Skeletal muscle tissue (tissue), 4 donors: ENCODE measurements around the gene IGFBP3. TPM values are rescaled to one million over a fixed set of nuclear protein-coding genes. Genes with fewer than 3 reads are reported as not detected.

Source experiments
- H3K27ac ChIP-seq: one replicate; pipeline ENCODE4 v1.7.0; 2013; ENCODE audit warnings: mild to moderate bottlenecking, low read depth, low read length, inconsistent platforms
- H3K27me3 ChIP-seq, 3 donors: one replicate each; pipeline ENCODE4 v1.7.0; 2013; ENCODE audit warnings: low read length in 3 of 3; ENCODE audit not compliant: control insufficient read depth in 3 of 3, insufficient read depth in 3 of 3
- H3K36me3 ChIP-seq, 3 donors: one replicate each; pipeline ENCODE4 v1.7.0; 2013; ENCODE audit warnings: low read length in 3 of 3; ENCODE audit not compliant: control insufficient read depth in 3 of 3, insufficient read depth in 3 of 3
- H3K4me1 ChIP-seq, 3 donors: one replicate each; pipeline ENCODE4 v1.7.0; 2013; ENCODE audit warnings: low read length in 3 of 3, mild to moderate bottlenecking in 3 of 3; ENCODE audit not compliant: control insufficient read depth in 3 of 3, insufficient read depth in 3 of 3
- H3K4me3 ChIP-seq, 3 donors: one replicate each; pipeline ENCODE4 v1.7.0; 2013; ENCODE audit warnings: low read length in 3 of 3
- H3K9ac ChIP-seq, 3 donors: one replicate each; pipeline ENCODE4 v1.7.0; 2013; ENCODE audit warnings: low read length in 3 of 3, mild to moderate bottlenecking in 3 of 3, moderate library complexity in 2 of 3, low read depth in 1 of 3
- H3K9me3 ChIP-seq, 3 donors: one replicate each; pipeline ENCODE4 v1.7.0; 2013; ENCODE audit warnings: low read length in 3 of 3; ENCODE audit not compliant: control insufficient read depth in 3 of 3
- total RNA-seq: library from RNA; depleted of rRNA; stranded (reverse); fragments of >200 nt; gene quantifications from one replicate; pipeline ENCODE4 v1.2.3, GENCODE V29; 2014
- donor health status: Osteomylitis.

IGFBP3 gene
- total RNA-seq, 1 donor from 2014 or later: 112 TPM

DNA sequence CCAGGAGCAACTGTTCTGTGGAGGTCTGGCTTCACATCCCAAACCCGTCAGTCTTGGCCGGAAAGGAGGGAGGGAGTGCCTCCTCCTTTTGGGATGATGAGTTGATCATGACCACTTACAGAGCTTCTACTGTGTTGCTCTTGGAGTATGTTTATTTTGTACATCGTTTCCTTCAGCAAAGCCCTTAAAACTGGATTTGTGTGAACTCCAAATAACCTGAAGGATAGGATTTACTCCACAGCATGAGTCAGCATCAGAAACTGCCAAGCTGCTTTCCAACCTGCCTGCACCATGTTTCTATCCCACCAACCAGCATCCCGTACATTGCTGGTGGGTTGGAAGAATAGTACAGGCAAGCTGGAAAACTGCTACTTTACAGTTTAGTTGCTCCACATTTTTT is 51.6 kb downstream of the IGFBP3 start:
- no peaks in the 10 kb centered on the region for H3K36me3 ChIP-seq
- H3K4me3 ChIP-seq: no peak overlapping the region
- no peak overlapping the region for H3K27ac ChIP-seq
- peaks cover 3 to 10% (median 6%) of the 10 kb centered on the region in 3 donors for H3K27me3 ChIP-seq
- H3K4me1 ChIP-seq: no peaks in the 10 kb centered on the region
- H3K9me3 ChIP-seq: no peaks in the 10 kb centered on the region
- H3K9ac ChIP-seq: no peak overlapping the region

DNA sequence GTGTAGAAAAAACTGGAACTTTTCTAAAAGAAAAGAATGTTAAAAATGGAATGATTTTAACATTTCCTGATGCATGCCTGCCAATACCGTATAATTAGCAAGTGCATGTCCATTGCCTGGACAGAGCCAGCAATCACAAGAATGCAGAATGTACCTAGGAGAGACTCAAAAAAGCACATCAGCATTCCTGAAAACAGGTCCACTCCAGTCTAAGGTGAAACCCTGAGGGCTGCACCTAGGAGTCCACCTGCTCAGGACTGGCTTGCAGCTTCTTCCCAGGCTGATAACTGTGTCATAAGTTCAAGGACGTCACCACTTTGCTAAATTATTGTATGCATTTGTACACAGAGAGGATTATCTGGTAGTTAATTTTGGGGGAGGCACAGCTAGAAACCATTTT is 53.6 kb downstream of the IGFBP3 start:
- no peaks in the 10 kb centered on the region for H3K36me3 ChIP-seq
- no peak overlapping the region for H3K9ac ChIP-seq
- no peak overlapping the region for H3K27ac ChIP-seq
- H3K4me1 ChIP-seq: no peaks in the 10 kb centered on the region
- H3K4me3 ChIP-seq: no peak overlapping the region
- H3K9me3 ChIP-seq: no peaks in the 10 kb centered on the region
- H3K27me3 ChIP-seq: peaks cover 3 to 26% (median 18%) of the 10 kb centered on the region in 3 donors

DNA sequence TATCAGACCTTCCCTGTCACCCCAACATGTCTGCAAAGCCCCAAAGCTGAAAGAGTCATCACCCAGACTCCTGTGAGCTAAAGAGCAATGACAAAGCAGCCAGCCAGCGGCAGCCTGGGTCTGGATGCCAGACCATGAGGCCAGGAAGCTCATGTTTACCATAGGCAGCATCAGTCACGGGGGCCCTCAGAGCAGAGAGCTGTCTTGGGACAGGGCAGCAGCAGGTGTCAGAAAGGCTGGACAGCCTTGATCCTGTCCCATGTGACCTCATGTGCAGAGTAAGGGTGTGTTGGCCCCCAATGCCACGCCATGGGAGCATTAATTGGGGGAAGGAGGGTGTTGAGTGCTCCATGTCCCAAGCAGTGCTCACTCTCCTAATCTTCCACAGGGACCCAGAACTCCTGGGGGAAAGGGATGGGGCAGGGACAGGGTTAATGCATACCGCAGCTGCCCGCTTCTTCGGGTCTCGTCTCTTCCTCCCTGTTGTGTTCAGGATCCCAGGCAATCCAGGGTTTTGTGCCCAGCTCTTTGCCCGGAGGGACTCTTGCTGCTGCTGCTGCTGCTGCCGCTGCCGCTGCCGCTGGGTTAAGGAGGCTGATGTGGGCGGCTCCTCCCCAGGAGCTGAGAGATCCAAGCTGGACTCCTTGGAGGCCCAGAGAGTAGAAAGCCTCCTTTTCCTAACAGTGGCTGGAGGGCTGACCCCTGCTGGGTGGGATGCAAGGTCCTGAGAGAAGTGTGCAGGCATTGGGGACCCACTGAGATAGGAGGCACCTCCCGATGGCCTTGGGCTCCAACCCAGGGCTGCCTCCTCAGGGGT is 55.3 kb downstream of the IGFBP3 start:
- Histone ChIP-seq H3K4me1 (no peaks in the 10 kb centered on the region), H3K9ac (no peak overlapping the region), H3K27ac (no peak overlapping the region), H3K4me3 (no peak overlapping the region), H3K36me3 (no peaks in the 10 kb centered on the region), H3K27me3 (peaks cover 3 to 33% (median 24%) of the 10 kb centered on the region in 3 donors), H3K9me3 (no peaks in the 10 kb centered on the region)

DNA sequence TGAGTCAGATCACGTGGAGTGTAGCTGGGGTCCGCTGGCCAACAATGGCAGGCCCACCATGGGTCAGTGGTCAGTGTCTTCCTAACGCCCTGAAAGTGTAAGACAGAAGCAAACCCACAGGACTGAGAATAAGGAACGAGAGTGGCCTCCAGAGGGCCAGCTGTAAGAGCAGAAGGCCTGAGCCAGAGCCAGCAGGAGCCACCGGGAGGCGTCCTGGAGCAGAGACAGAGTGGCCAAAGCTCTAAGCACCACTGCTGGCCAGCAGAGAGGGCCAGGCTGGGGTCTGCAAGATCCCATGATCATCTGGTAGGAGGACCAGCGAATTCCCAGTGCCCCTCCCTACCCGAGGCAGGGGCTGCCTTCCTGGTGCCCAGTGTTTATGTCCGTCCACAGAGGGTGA is 57.4 kb downstream of the IGFBP3 start:
- H3K9ac ChIP-seq: no peak overlapping the region
- no peaks in the 10 kb centered on the region for H3K36me3 ChIP-seq
- H3K27ac ChIP-seq: no peak overlapping the region
- H3K27me3 ChIP-seq: peaks cover 3 to 37% (median 24%) of the 10 kb centered on the region in 3 donors
- H3K4me1 ChIP-seq: no peaks in the 10 kb centered on the region
- H3K9me3 ChIP-seq: no peaks in the 10 kb centered on the region
- no peak overlapping the region for H3K4me3 ChIP-seq

Other genes starting within 250 kb of the IGFBP3 start
- not detected for gene CCDC201, start 48.2 kb downstream of the IGFBP3 start, total RNA-seq
- not detected for gene IGFBP1, start 32.8 kb downstream of the IGFBP3 start, total RNA-seq